CD4-positive, alpha-beta T cell (primary cell): ENCODE results near the gene SLC36A3. TPM values are rescaled to one million over a fixed set of nuclear protein-coding genes. Genes with fewer than 3 reads are reported as not detected.

Source experiments
- ATAC-seq: fragments of 200-7000 bp; cut with Tn5 transposase; one replicate; pipeline ENCODE4 v1.10.0; 2022; ENCODE audit warnings: mild to moderate bottlenecking; ENCODE audit not compliant: poor library complexity
- CTCF ChIA-PET: fragments of 350-600 bp; sonication (Branson Sonifier 250); formaldehyde crosslinking; loops from one replicate; lab custom pipeline; 2021; ENCODE audit warnings: antibody characterized with exemption, inconsistent platforms; lab: Charles Lee
- POLR2A ChIA-PET: fragments of 350-600 bp; sonication (Branson Sonifier 250); formaldehyde crosslinking; loops from one replicate; lab custom pipeline; 2021; ENCODE audit warnings: antibody characterized with exemption, inconsistent platforms; lab: Charles Lee
- DNase-seq, 14 experiments: peaks; one replicate each; pipeline ENCODE4 v3.0.0-alpha.2; 2013 to 2020; ENCODE audit warnings: mixed read lengths in 2 of 14
- H3K27ac ChIP-seq, 2 donors: one replicate each; pipeline versions ENCODE4 v1.5.1 to v1.7.0; 2013; ENCODE audit warnings: low read length in 2 of 2, low read depth in 1 of 2, mild to moderate bottlenecking in 1 of 2
- H3K27me3 ChIP-seq, 2 experiments: 1 replicate in 1 of 2; 2 replicates in 1 of 2; pipeline versions ENCODE4 v1.6.1 to v1.7.0; 2013; ENCODE audit warnings: low read length in 2 of 2, control low read depth in 1 of 2, mild to moderate bottlenecking in 1 of 2, moderate library complexity in 1 of 2; ENCODE audit not compliant: insufficient read depth in 2 of 2, control insufficient read depth in 1 of 2
- H3K36me3 ChIP-seq: one replicate; pipeline ENCODE4 v1.6.1; 2013; ENCODE audit warnings: low read length, control low read depth; ENCODE audit not compliant: insufficient read depth
- H3K4me1 ChIP-seq: one replicate; pipeline ENCODE4 v1.6.1; 2013; ENCODE audit warnings: low read length, control low read depth; ENCODE audit not compliant: insufficient read depth
- H3K4me3 ChIP-seq: one replicate; pipeline ENCODE4 v1.5.1; 2013; ENCODE audit warnings: mild to moderate bottlenecking, low read length, moderate library complexity
- H3K9me3 ChIP-seq, 2 experiments: 1 replicate in 1 of 2; 2 replicates in 1 of 2; pipeline versions ENCODE4 v1.6.1 to v1.7.0; 2013; ENCODE audit warnings: low read length in 2 of 2, mild to moderate bottlenecking in 2 of 2, control low read depth in 1 of 2, moderate library complexity in 1 of 2; ENCODE audit not compliant: control insufficient read depth in 1 of 2, insufficient read depth in 1 of 2
- H3K27ac Mint-ChIP-seq: one replicate; pipeline ENCODE4 v1.8.0; 2020; ENCODE audit warnings: mixed read lengths
- H3K27me3 Mint-ChIP-seq: one replicate; pipeline ENCODE4 v1.8.0; 2021; ENCODE audit warnings: mixed read lengths
- H3K36me3 Mint-ChIP-seq: one replicate; pipeline ENCODE4 v1.8.0; 2021; ENCODE audit warnings: low read depth, mixed read lengths
- H3K4me1 Mint-ChIP-seq: one replicate; pipeline ENCODE4 v1.8.0; 2021; ENCODE audit warnings: low read depth, mixed read lengths
- H3K4me3 Mint-ChIP-seq: one replicate; pipeline ENCODE4 v1.8.0; 2020; ENCODE audit warnings: mild to moderate bottlenecking, mixed read lengths
- H3K9me3 Mint-ChIP-seq: one replicate; pipeline ENCODE4 v1.8.0; 2020; ENCODE audit warnings: mixed read lengths
- CTCF ChIP-seq: fragments of 200-600 bp; IDR thresholded peaks from one replicate; pipeline ENCODE4 v1.8.0; 2022; ENCODE audit warnings: antibody characterized with exemption, mild to moderate bottlenecking
- intact Hi-C, 2 experiments: fragments of 100-400 bp; cut with DNase I in 1 of 2; cut with micrococcal nuclease in 1 of 2; formaldehyde crosslinking; loops; one replicate each; pipeline versions ENCODE4 v1.15.1 to v1.9.0; 2023 to 2025; cut with DNase I, micrococcal nuclease
- total RNA-seq, 174 experiments: library from RNA in 2 of 174; stranded (reverse) in 2 of 174; gene quantifications; one replicate each; pipeline ENCODE4 v1.2.3 and lab custom pipeline; 2021 to 2026

SLC36A3 gene
- total RNA-seq, 2 experiments from 2014 or later: not detected

- H3K4me3 ChIP-seq: no peak overlapping the region
- no peak for TF ChIP-seq CTCF
- CTCF ChIA-PET: no interaction called here
- Mint-ChIP-seq H3K4me3 (no peak overlapping the region), H3K36me3 (no peaks in the 10 kb centered on the region), H3K9me3 (no peaks in the 10 kb centered on the region), H3K27ac (no peak overlapping the region), H3K27me3 (peaks cover 32% of the 10 kb centered on the region), H3K4me1 (no peaks in the 10 kb centered on the region)
- no peaks in the 10 kb centered on the region for H3K36me3 ChIP-seq
- DNase-seq (no peak), ATAC-seq (no peak)
- no peaks in the 10 kb centered on the region for H3K9me3 ChIP-seq
- POLR2A ChIA-PET: no interaction called here
- H3K27me3 ChIP-seq: peaks cover 0 to 9% of the 10 kb centered on the region in 2 experiments
- H3K27ac ChIP-seq: no peak overlapping the region
- intact Hi-C loops: no loop called here
- H3K4me1 ChIP-seq: no peaks in the 10 kb centered on the region
Measured at GRCh38 chr5:151295791-151296477, 7.6 kb downstream of the SLC36A3 start.

- no peak for ATAC-seq
- no peaks in the 10 kb centered on the region for H3K36me3 ChIP-seq
- no peak for TF ChIP-seq CTCF
- no peak overlapping the region for H3K27ac ChIP-seq
- Mint-ChIP-seq H3K4me1 (no peaks in the 10 kb centered on the region), H3K4me3 (no peak overlapping the region), H3K27ac (no peak overlapping the region), H3K9me3 (no peaks in the 10 kb centered on the region), H3K36me3 (no peaks in the 10 kb centered on the region), H3K27me3 (peaks cover 24% of the 10 kb centered on the region)
- H3K9me3 ChIP-seq: no peaks in the 10 kb centered on the region
- peaks cover 0 to 8% of the 10 kb centered on the region in 2 experiments for H3K27me3 ChIP-seq
- DNase-seq: no peak
- H3K4me1 ChIP-seq: no peaks in the 10 kb centered on the region
- ChIA-PET CTCF (no interaction called here), POLR2A (no interaction called here)
- H3K4me3 ChIP-seq: no peak overlapping the region
- intact Hi-C loops: no loop called here
Measured at GRCh38 chr5:151295138-151295537, 8.4 kb downstream of the SLC36A3 start.

- peaks cover 15% of the 10 kb centered on the region for H3K27me3 Mint-ChIP-seq
- ChIA-PET CTCF (no interaction called here), POLR2A (interaction anchor here (0.6 kb wide), 1 partner anchor 41 kb away, joined by 3 read pairs; the partner anchor contains the start of gene GM2A)
- no peak overlapping the region for H3K4me3 Mint-ChIP-seq
- intact Hi-C loops: no loop called here
- DNase-seq: no peak
- H3K27ac ChIP-seq: no peak overlapping the region
- no peak for TF ChIP-seq CTCF
- H3K9me3 ChIP-seq: no peaks in the 10 kb centered on the region
- H3K36me3 Mint-ChIP-seq: no peaks in the 10 kb centered on the region
- H3K9me3 Mint-ChIP-seq: no peaks in the 10 kb centered on the region
- no peak overlapping the region for H3K4me3 ChIP-seq
- ATAC-seq: no peak
- H3K4me1 ChIP-seq: no peaks in the 10 kb centered on the region
- H3K4me1 Mint-ChIP-seq: no peaks in the 10 kb centered on the region
- H3K27ac Mint-ChIP-seq: no peak overlapping the region
- H3K36me3 ChIP-seq: no peaks in the 10 kb centered on the region
- H3K27me3 ChIP-seq: no peaks in the 10 kb centered on the region
Measured at GRCh38 chr5:151293624-151294023, 9.9 kb downstream of the SLC36A3 start.
